Motor neuron (in vitro differentiated cells): ENCODE data around the gene STRADB. TPM values are rescaled to one million over a fixed set of nuclear protein-coding genes. Genes with fewer than 3 reads are reported as not detected.
"Not testable (repeated sequence)": the region's sequence is repeated elsewhere in the genome, so short reads cannot be mapped to it uniquely, and the experiment has no call there.

Experiments used
- ATAC-seq, 8 experiments: fragments of 200-7000 bp; cut with Tn5 transposase; replicated peaks in 6 of 8; 2 replicates each; pipeline ENCODE4 v1.8.0; 2021; ENCODE audit warnings: mild to moderate bottlenecking in 8 of 8, moderate library complexity in 8 of 8
- H3K27ac ChIP-seq, 2 donors: fragments of 250-450 bp; sonication (Bioruptor Pico); 2 replicates each; pipeline ENCODE4 v1.9.0; 2021; ENCODE audit warnings: antibody characterized with exemption in 2 of 2, mild to moderate bottlenecking in 2 of 2, moderate library complexity in 1 of 2
- H3K4me1 ChIP-seq, 2 donors: fragments of 250-450 bp; sonication (Bioruptor Pico); replicated peaks in 1 of 2; 2 replicates each; pipeline ENCODE4 v1.6.1; 2021; ENCODE audit warnings: antibody characterized with exemption in 2 of 2, mild to moderate bottlenecking in 2 of 2, moderate library complexity in 1 of 2
- H3K4me3 ChIP-seq, 5 donors: fragments of 250-450 bp; sonication (Bioruptor Pico); 2 replicates each; pipeline ENCODE4 v1.9.0; 2021; ENCODE audit warnings: antibody characterized with exemption in 5 of 5, mild to moderate bottlenecking in 5 of 5, moderate library complexity in 4 of 5
- WGBS, 10 experiments: fragments of 450-650 bp; shearing (Covaris generic); methylation state at CpG; one replicate each; pipeline ENCODE4 v1.0.0; 2022; 5-methylcytosine and 5-hydroxymethylcytosine counted together
- in situ Hi-C, 9 experiments: fragments of 400-800 bp; cut with MboI; loops; one replicate each; pipeline ENCODE4 v1.15.0; 2021; ENCODE audit warnings: low sequenced_read_pairs in 9 of 9, low pct_unique_long_range_greater_than_20kb in 2 of 9; ENCODE audit not compliant: unreplicated experiment in 9 of 9
- total RNA-seq, 8 experiments: library from RNA; unstranded; fragments of 300-600 nt; gene quantifications; 2 replicates each; pipeline versions ENCODE4 v1.2.3 to v1.2.4, GENCODE V29; 2022

STRADB gene
- total RNA-seq, 8 experiments from 2014 or later = 24.1 to 77.9 (median 35.6) TPM

GRCh38 chr2:201433394-201433995 lies 18.0 kb upstream of the STRADB start:
- Histone ChIP-seq H3K4me3 (no peak overlapping the region), H3K27ac (no peak overlapping the region), H3K4me1 (no peaks in the 10 kb centered on the region)
- in situ Hi-C loops = no loop called here
- ATAC-seq = peak in 2 of 8 experiments; percentile 43 to 49
- 0 to 91% (median 79%) methylated on average over 1 to 11 of the region's 11 CpGs for WGBS, 10 experiments

- Histone ChIP-seq H3K27ac (no peak overlapping the region), H3K4me1 (no peaks in the 10 kb centered on the region), H3K4me3 (no peak overlapping the region)
- no peak for ATAC-seq
- in situ Hi-C loops = no loop called here
- WGBS, 10 experiments = 62 to 100% (median 91%) methylated on average over 1 to 2 of the region's 2 CpGs
Measured at GRCh38 chr2:201436141-201436540, 15.4 kb upstream of the STRADB start.

- ATAC-seq, H3K4me1 ChIP-seq, in situ Hi-C loops, H3K27ac ChIP-seq, H3K4me3 ChIP-seq: not testable (repeated sequence)
- 75 to 100% (median 100%) methylated on average over 1 of the region's 3 CpGs; no CpG with 5 or more reads in 2 of the 10 experiments for WGBS, 10 experiments
Measured at GRCh38 chr2:201439336-201439922, 12.1 kb upstream of the STRADB start.

GRCh38 chr2:201440182-201440581 lies 11.4 kb upstream of the STRADB start:
- Histone ChIP-seq H3K4me1 (no peaks in the 10 kb centered on the region), H3K27ac (no peak overlapping the region), H3K4me3 (no peak overlapping the region)
- in situ Hi-C loops = no loop called here
- WGBS, 10 experiments = 50 to 100% (median 90%) methylated on average over 1 of the region's 1 CpG; no CpG with 5 or more reads in 3 of the 10 experiments
- ATAC-seq = no peak

- no peak for ATAC-seq
- no peak overlapping the region for H3K4me3 ChIP-seq
- WGBS, 10 experiments = 66 to 100% (median 95%) methylated on average over 3 to 7 of the region's 7 CpGs; no CpG with 5 or more reads in 2 of the 10 experiments
- H3K27ac ChIP-seq = no peak overlapping the region
- in situ Hi-C loops = no loop called here
- no peaks in the 10 kb centered on the region for H3K4me1 ChIP-seq
Measured at GRCh38 chr2:201441409-201441808, 10.1 kb upstream of the STRADB start.

GRCh38 chr2:201444746-201445465 lies 6.6 kb upstream of the STRADB start:
- no peak overlapping the region for H3K4me3 ChIP-seq
- WGBS, 10 experiments = 58 to 94% (median 71%) methylated on average over 2 to 3 of the region's 3 CpGs
- H3K4me1 ChIP-seq = peaks cover 0 to under 1% of the 10 kb centered on the region in 2 donors
- no peak overlapping the region for H3K27ac ChIP-seq
- in situ Hi-C loops = no loop called here
- peak in 3 of 8 experiments; percentile 18 to 71 (median 43) for ATAC-seq

GRCh38 chr2:201447086-201447485 lies 4.5 kb upstream of the STRADB start:
- Histone ChIP-seq H3K27ac (no peak overlapping the region), H3K4me3 (no peak overlapping the region), H3K4me1 (peaks cover 4 to 6% of the 10 kb centered on the region in 2 donors)
- in situ Hi-C loops = no loop called here
- no peak for ATAC-seq
- WGBS, 10 experiments = 75 to 100% (median 100%) methylated on average over 1 of the region's 1 CpG; no CpG with 5 or more reads in 1 of the 10 experiments

- WGBS, 10 experiments = 75 to 100% (median 100%) methylated on average over 1 of the region's 1 CpG; no CpG with 5 or more reads in 6 of the 10 experiments
- in situ Hi-C loops = no loop called here
- ATAC-seq = no peak
- Histone ChIP-seq H3K4me3 (no peak overlapping the region), H3K4me1 (peaks cover 4 to 12% of the 10 kb centered on the region in 2 donors), H3K27ac (no peak overlapping the region)
Measured at GRCh38 chr2:201448061-201448460, 3.5 kb upstream of the STRADB start.

- WGBS, 10 experiments = 91 to 100% (median 95%) methylated on average over 1 to 4 of the region's 4 CpGs; no CpG with 5 or more reads in 3 of the 10 experiments
- H3K27ac ChIP-seq = no peak overlapping the region
- ATAC-seq = no peak
- H3K4me3 ChIP-seq = no peak overlapping the region
- in situ Hi-C loops = no loop called here
- peaks cover 4 to 14% of the 10 kb centered on the region in 2 donors for H3K4me1 ChIP-seq
Measured at GRCh38 chr2:201448701-201449100, 2.8 kb upstream of the STRADB start.

- peak overlapping the region; percentile 80 to 83 for H3K27ac ChIP-seq
- peaks cover 4 to 14% of the 10 kb centered on the region in 2 donors for H3K4me1 ChIP-seq
- ATAC-seq = peak in 7 of 8 experiments; percentile 10 to 32 (median 27)
- 0 to 4% (median 0%) methylated on average over 1 to 17 of the region's 20 CpGs; no CpG with 5 or more reads in 4 of the 10 experiments for WGBS, 10 experiments
- in situ Hi-C loops = loop anchor here in 1 of 9 experiments (25.0 kb wide), 1 partner anchor 186 kb away; the partner anchor contains the start of gene TMEM237
- H3K4me3 ChIP-seq = peak overlapping the region; percentile 64 to 89 (median 78)
Measured at GRCh38 chr2:201450954-201451291, 617 bp upstream of the STRADB start.

GRCh38 chr2:201452058-201452921 lies 750 bp downstream of the STRADB start:
- 5 to 67% (median 15%) methylated on average over 4 to 27 of the region's 49 CpGs for WGBS, 10 experiments
- peak in 1 of 8 experiments; percentile 33 for ATAC-seq
- Histone ChIP-seq H3K4me1 (peaks cover 4 to 14% of the 10 kb centered on the region in 2 donors), H3K4me3 (peak overlapping the region; percentile 64 to 89 (median 78)), H3K27ac (peak overlapping the region; percentile 84 to 88)
- in situ Hi-C loops = loop anchor here in 1 of 9 experiments (25.0 kb wide), 1 partner anchor 185 kb away; the partner anchor contains the start of gene TMEM237

GRCh38 chr2:201452922-201453643 lies 1.5 kb downstream of the STRADB start:
- in situ Hi-C loops = loop anchor here in 1 of 9 experiments (25.0 kb wide), 1 partner anchor 184 kb away; the partner anchor contains the start of gene TMEM237
- 9 to 91% (median 71%) methylated on average over 3 to 6 of the region's 6 CpGs for WGBS, 10 experiments
- Histone ChIP-seq H3K4me3 (peak overlapping the region in 4 of 5 donors; percentile 64 to 89 (median 82)), H3K27ac (no peak overlapping the region), H3K4me1 (peaks cover 4 to 14% of the 10 kb centered on the region in 2 donors)
- ATAC-seq = no peak
